Fibroblast of pulmonary artery (primary cell): ENCODE data around the gene MAGEF1.

ENCODE experiments used
- DNase-seq: peaks from one replicate; pipeline ENCODE4 v3.0.0-alpha.2; 2010; ENCODE audit warnings: low read depth
- H3K4me3 ChIP-seq: replicated peaks from 2 replicates; pipeline ENCODE4 v1.5.1; 2011; ENCODE audit warnings: low read depth, mild to moderate bottlenecking, control low read depth, low read length, moderate library complexity
- CTCF ChIP-seq: IDR thresholded peaks from 2 replicates; pipeline ENCODE4 v1.5.1; 2011; ENCODE audit warnings: mild to moderate bottlenecking, control low read depth, low read length, inconsistent platforms; ENCODE audit errors: missing control alignments

MAGEF1 gene

GRCh38 chr3:184685646-184686045 lies 26.2 kb downstream of the MAGEF1 start:
- H3K4me3 ChIP-seq: no peak overlapping the region
- TF ChIP-seq CTCF: no peak
- DNase-seq: no peak

GRCh38 chr3:184685055-184685454 lies 26.8 kb downstream of the MAGEF1 start:
- DNase-seq: no peak
- no peak for TF ChIP-seq CTCF
- no peak overlapping the region for H3K4me3 ChIP-seq

- TF ChIP-seq CTCF: no peak
- H3K4me3 ChIP-seq: no peak overlapping the region
- DNase-seq: no peak
These were observed 27.8 kb downstream of the MAGEF1 start for GRCh38 chr3:184683900-184684560.

DNA sequence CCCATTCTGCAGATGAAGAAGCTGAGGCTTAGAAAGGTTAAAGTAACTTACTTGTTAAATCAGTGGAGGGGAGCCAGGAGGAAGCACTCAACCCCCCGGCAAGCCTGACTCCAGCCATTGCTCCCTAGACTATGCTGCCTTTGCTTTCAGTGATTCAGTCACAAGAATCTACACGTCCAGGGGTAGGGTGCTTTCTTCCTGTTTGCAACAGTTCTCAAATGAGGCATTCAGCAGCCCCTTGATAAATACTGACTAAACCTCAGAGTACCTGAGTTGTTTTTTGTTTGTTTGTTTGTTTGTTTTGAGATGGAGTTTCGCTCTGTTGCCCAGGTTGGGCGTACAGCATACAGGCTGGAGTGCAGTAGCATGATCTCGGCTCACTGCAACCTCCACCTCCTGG lies 28.6 kb downstream of the MAGEF1 start:
- no peak for DNase-seq
- TF ChIP-seq CTCF: no peak
- H3K4me3 ChIP-seq: no peak overlapping the region

DNA sequence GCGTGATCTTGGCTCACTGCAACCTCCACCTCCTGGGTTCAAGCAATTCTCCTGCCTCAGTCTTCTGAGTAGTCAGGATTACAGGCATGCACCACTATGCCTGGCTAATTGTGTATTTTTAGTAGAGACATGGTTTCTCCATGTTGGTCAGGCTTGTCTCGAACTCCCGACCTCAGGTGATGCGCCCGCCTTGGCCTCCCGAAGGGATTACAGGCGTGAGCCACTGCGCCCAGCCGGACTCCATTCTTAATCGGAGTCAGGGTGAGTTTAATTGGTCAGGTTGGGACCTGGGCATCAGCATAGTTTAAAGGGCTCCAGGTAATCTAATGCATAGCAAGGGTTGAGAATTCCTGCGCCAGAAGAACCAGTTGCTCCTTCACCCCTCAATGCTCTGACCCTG lies 29.2 kb downstream of the MAGEF1 start:
- no peak overlapping the region for H3K4me3 ChIP-seq
- no peak for TF ChIP-seq CTCF
- no peak for DNase-seq

DNA sequence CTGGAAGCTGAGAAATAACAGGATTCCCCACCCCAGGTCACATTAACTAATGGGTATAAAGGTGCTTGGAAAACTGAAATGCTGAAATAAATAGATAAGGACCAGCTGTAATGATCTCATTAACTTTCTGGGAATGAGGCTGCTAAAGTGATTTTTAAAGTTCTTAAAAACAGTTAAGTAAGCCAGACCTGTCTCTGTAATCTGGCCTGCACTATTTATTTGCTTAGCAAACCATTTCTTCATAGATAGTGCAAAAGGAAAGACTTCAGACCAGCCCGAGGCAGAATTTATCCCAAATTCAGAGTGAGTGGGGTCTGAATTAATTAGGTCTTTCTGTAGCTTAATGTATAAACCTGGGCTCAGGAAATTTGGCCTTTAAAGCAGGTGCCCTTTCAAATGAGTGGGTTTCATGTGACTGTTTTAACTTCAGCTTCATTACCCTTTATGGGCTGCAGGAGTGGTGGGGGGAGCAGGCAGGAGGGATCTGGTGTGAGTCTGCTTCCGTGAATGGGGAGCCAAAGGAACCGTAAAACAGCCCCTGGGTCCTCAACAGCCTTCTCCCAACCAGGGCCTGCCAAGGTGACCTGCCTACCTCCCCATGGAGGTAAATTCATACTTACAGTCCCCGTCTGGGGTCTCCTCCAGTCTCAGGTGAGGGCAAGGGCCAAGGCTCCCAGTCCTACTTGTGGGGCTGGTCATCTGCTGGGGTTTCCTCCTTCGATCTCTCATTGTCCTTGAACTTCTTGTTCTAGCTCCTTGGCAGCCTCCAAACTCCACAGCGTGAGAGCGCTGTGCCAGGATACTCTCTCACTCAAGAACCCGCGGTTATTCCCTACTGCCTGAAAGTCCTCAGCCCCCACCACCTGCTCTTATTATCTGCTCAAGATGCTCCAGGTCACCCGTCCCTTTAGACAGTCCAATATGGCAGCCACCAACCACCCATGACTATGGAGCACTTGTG lies 31.2 kb downstream of the MAGEF1 start:
- TF ChIP-seq CTCF: no peak
- H3K4me3 ChIP-seq: no peak overlapping the region
- DNase-seq: no peak
